MM.1S (cell line): Measurements from ENCODE around the gene EEPD1.

Experiments
- CTCF ChIP-seq: fragments of 300-600 bp; sonication (generic); IDR thresholded peaks from 2 replicates; pipeline ENCODE4 v1.5.1; 2016; ENCODE audit warnings: antibody characterized with exemption, low read length, mixed read lengths
- EZH2 ChIP-seq: fragments of 300-600 bp; sonication (generic); optimal IDR thresholded peaks from 2 replicates; pipeline ENCODE3; 2017; ENCODE audit warnings: low read depth, mild to moderate bottlenecking, antibody characterized with exemption, low read length, mixed read lengths

- TF ChIP-seq CTCF = no peak
- TF ChIP-seq EZH2 = no peak
These were observed 153.2 kb downstream of the EEPD1 start for GRCh38 chr7:36306222-36306621.
